Choroid plexus epithelial cell (primary cell): ENCODE results near the gene HEY2.
A peak's percentile ranks its signal among the peaks of the same experiment; 100 is the strongest.

Source experiments
- DNase-seq: peaks from one replicate; pipeline ENCODE4 v3.0.0-alpha.2; 2010; ENCODE audit warnings: low read depth
- H3K4me3 ChIP-seq: 2 replicates; pipeline ENCODE4 v1.5.1; 2011; ENCODE audit warnings: low read depth, mild to moderate bottlenecking, control low read depth, low read length, moderate library complexity
- CTCF ChIP-seq: conservative IDR thresholded peaks from 2 replicates; pipeline ENCODE4 v1.5.1; 2011; ENCODE audit warnings: low read depth, mild to moderate bottlenecking, control low read depth, inconsistent platforms, low read length, moderate library complexity

The HEY2 gene

GRCh38 chr6:125743604-125744003, 5.8 kb upstream of the HEY2 start:
- no peak for TF ChIP-seq CTCF
- no peak overlapping the region for H3K4me3 ChIP-seq
- no peak for DNase-seq

DNA sequence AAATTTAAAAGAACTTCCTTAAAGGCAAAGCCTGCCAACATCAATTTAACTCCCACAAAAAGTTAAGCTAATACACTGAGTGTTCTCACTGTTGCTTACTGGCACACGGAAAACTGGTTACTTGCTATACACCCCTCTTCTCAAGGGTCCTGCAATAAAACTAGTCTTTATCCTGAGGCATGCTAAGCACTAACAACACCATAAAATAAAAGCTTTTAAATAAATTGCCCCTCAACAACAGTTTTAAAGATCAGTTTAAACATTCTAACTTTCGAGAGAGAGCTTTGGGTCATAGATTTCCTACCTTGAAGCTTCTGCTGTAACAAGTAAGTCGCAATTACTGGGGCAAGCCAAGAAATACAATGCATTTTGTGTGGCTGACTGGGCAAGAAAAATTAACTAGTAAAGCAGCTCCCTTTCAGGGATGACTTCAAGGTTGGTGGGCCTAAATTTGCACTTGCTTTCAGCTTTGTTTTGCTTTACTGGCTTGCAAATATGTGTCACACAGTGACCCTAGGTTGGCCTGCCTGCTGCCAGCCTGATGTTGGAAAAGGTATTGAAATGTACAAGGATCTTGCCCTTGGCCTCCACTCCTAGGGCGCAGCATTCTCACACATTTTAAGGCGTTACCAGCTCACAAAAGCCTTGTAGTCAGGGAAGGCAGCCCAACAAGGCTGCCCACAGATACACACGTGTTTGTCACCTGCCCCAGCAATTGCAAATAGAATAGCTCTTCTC, 4.0 kb upstream of the HEY2 start:
- no peak for TF ChIP-seq CTCF
- DNase-seq = no peak
- no peak overlapping the region for H3K4me3 ChIP-seq

DNA sequence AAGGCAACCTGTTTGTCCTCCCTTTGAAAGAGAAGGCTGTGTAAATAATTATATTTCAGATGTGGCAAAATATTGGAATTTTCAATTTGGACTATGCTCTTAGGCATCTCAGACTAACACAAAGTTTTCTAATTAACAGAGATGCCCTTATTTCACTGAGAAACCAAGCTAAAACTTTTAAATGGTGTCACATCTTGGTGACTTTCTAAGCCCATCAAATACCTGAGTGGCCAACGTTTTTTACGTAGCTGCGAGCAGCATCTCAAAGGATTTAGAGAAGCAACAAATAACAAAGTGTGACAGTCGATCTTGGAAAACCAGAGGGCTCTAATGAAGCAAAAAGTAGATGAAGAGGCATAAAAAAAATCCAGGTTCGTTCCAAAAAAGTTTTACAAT, 3.4 kb upstream of the HEY2 start:
- H3K4me3 ChIP-seq = no peak overlapping the region
- TF ChIP-seq CTCF = no peak
- no peak for DNase-seq

DNA sequence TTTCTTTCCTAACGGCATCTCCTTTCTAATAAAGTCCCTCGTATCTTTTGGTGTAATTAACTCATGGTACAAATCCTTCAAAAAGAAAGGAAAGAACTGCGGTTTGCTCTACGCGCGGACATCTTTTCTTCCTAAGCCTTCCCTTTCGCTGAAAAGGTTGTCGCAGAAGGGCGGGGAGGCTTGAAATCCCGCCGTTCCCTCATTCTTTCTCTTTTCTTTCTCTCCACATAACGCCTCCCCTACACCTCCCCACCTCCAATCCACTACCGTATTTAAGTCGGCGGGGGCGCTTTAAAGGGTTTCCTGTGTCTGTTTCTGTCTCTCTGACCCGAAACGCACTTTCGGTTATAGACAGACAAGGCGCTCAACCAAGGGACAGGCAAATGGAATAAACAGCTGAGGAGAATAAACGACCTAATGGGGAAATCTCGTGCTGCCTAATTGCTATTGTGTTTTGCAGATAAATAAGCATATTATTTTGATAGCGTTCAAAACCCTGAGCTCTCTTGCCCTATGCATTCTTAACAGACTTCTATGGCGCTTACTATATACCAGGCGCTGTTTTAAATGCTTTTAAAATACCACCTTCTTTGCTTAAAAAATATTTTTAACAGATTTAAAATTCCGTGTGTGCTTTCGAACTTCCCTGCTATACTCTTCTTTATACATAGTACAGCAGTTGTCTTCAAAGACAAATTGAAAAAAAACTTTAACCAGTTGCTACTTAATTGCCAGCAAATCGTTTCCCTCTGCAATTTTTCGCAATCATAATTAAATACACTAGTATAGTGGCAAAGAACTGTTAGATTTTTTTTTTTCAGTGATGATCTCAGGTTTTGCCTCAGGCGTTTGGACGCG, 2.5 kb upstream of the HEY2 start:
- peak; percentile 84 for DNase-seq
- H3K4me3 ChIP-seq = peak overlapping the region; percentile 69
- TF ChIP-seq CTCF = peak; percentile 23

DNA sequence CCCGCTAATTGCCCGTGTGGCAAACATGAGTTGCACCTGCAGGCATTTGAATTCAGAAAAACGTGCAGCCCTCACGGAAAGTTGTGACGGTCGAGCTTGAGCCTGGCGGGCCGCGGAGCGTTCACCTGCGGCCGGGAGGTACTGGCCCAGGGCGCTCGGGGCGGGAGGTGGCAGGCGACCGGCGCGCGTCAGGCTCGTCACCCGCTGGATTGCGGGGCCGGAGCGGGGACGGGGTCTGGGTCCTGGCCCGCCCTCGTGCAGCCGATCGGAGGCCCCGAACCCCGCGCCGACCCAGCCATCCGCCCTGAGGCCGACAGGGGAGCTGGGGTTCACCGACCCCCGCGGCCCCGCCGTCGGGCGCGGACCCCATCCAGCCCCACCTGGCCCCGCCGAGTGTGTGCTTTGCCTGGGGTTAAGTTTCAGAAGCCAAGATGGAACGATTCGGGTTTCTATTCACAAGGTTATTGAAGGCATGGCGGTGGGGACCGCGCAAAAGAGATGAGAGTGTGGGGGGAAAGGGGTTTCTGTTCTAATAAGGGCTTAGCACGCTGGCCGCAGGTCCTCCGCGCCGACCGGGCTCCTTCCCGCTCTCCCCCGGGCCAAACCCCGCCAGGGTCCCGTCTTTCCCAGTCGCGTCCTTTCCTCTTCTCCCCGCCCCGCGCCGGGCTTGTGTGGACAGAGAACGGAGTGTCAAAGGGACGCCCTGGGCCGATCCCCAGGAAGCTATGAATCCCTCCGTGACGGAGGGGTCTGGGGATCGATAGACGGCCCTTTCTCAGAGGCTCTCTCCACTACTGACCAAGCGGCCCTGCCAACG, 1.6 kb upstream of the HEY2 start:
- H3K4me3 ChIP-seq = peak overlapping the region; percentile 69
- DNase-seq = no peak
- no peak for TF ChIP-seq CTCF

GRCh38 chr6:125748406-125749172, 843 bp upstream of the HEY2 start:
- peak; percentile 27 for DNase-seq
- H3K4me3 ChIP-seq = peak overlapping the region; percentile 69
- peak; percentile 30 for TF ChIP-seq CTCF
